NAMALWA (cell line): ENCODE results near the gene GNPTAB.
A peak's percentile ranks its signal among the peaks of the same experiment; 100 is the strongest.
"Not testable (repeated sequence)": the region's sequence is repeated elsewhere in the genome, so short reads cannot be mapped to it uniquely, and the experiment has no call there.

Experiments
- DNase-seq: peaks from one replicate; pipeline ENCODE4 v3.0.0-alpha.2; 2015; ENCODE audit warnings: low spot score

GNPTAB gene

GRCh38 chr12:101830367-101831325, at the start of gene GNPTAB:
GNPTAB (minus strand) TSS chr12:101830959; CDS start chr12:101830675, 284 bp downstream.
- peak; percentile 95 for DNase-seq

GRCh38 chr12:101878243-101878821, 47.6 kb upstream of the GNPTAB start:
- no peak for DNase-seq

- no peak for DNase-seq
These were observed 47.1 kb upstream of the GNPTAB start for GRCh38 chr12:101877806-101878242.

GRCh38 chr12:101876861-101877805, 46.4 kb upstream of the GNPTAB start, which contains the start of gene DRAM1:
DRAM1 (plus strand) TSS chr12:101877580; CDS start chr12:101877790, 210 bp downstream.
- DNase-seq, result no peak

- DNase-seq, result no peak
These were observed 45.6 kb upstream of the GNPTAB start for GRCh38 chr12:101876322-101876860.

GRCh38 chr12:101875162-101875561, 44.4 kb upstream of the GNPTAB start:
- no peak for DNase-seq

- DNase-seq, result no peak
These were observed 40.2 kb upstream of the GNPTAB start for GRCh38 chr12:101870925-101871324.

GRCh38 chr12:101867619-101868018, 36.9 kb upstream of the GNPTAB start:
- DNase-seq, result not testable (repeated sequence)

- no peak for DNase-seq
These were observed 36.0 kb upstream of the GNPTAB start for GRCh38 chr12:101866615-101867373.

GRCh38 chr12:101863981-101864380, 33.2 kb upstream of the GNPTAB start:
- no peak for DNase-seq

- no peak for DNase-seq
These were observed 31.5 kb upstream of the GNPTAB start for GRCh38 chr12:101862245-101862644.

GRCh38 chr12:101861688-101862087, 30.9 kb upstream of the GNPTAB start:
- not testable (repeated sequence) for DNase-seq

- no peak for DNase-seq
These were observed 29.2 kb upstream of the GNPTAB start for GRCh38 chr12:101859664-101860607.

GRCh38 chr12:101858361-101858760, 27.6 kb upstream of the GNPTAB start:
- DNase-seq, result no peak

GRCh38 chr12:101857043-101857558, 26.3 kb upstream of the GNPTAB start:
- DNase-seq, result no peak

GRCh38 chr12:101856614-101857013, 25.9 kb upstream of the GNPTAB start:
- DNase-seq, result not testable (repeated sequence)

GRCh38 chr12:101855976-101856375, 25.2 kb upstream of the GNPTAB start:
- DNase-seq, result no peak

GRCh38 chr12:101855364-101855884, 24.7 kb upstream of the GNPTAB start:
- peak; percentile 17 for DNase-seq

GRCh38 chr12:101854747-101855146, 24.0 kb upstream of the GNPTAB start:
- peak; percentile 25 for DNase-seq
